Activated naive CD8-positive, alpha-beta T cell treated with anti-CD3 and anti-CD28 coated beads, Interleukin-2, amount 50 U/mL, for 24 hours (primary cell): Measurements from ENCODE around the gene OR4K17.
"Not testable (repeated sequence)": the region's sequence is repeated elsewhere in the genome, so short reads cannot be mapped to it uniquely, and the experiment has no call there.

Experiments
- ATAC-seq: fragments of 150-1000 bp; cut with Tn5 transposase; one replicate; pipeline ENCODE4 v1.10.0; 2021
- DNase-seq: peaks from one replicate; pipeline ENCODE4 v3.0.0; 2021
- H3K27ac Mint-ChIP-seq: one replicate; pipeline ENCODE4 v1.8.0; 2021; ENCODE audit warnings: mild to moderate bottlenecking, mixed read lengths
- H3K27me3 Mint-ChIP-seq: one replicate; pipeline ENCODE4 v1.8.0; 2021; ENCODE audit warnings: mixed read lengths
- H3K36me3 Mint-ChIP-seq: one replicate; pipeline ENCODE4 v1.8.0; 2021; ENCODE audit warnings: low read depth, mixed read lengths
- H3K4me1 Mint-ChIP-seq: one replicate; pipeline ENCODE4 v1.8.0; 2021; ENCODE audit warnings: mixed read lengths
- H3K4me3 Mint-ChIP-seq: one replicate; pipeline ENCODE4 v1.8.0; 2021; ENCODE audit warnings: mild to moderate bottlenecking, moderate library complexity, mixed read lengths
- H3K9me3 Mint-ChIP-seq: one replicate; pipeline ENCODE4 v1.8.0; 2021; ENCODE audit warnings: mixed read lengths

The OR4K17 gene

GRCh38 chr14:20110438-20110837 is at the start of gene OR4K17:
Gene OR4K17, plus strand, starts transcription at chr14:20110739. Its CDS starts 6,761 bp downstream, at chr14:20117500.
- DNase-seq (no peak), ATAC-seq (no peak)
- no peaks in the 10 kb centered on the region for H3K9me3 Mint-ChIP-seq
- H3K36me3 Mint-ChIP-seq = no peaks in the 10 kb centered on the region
- H3K4me1 Mint-ChIP-seq = no peaks in the 10 kb centered on the region
- H3K4me3 Mint-ChIP-seq = no peak within 1 kb of the TSS
- H3K27ac Mint-ChIP-seq = no peak within 1 kb of the TSS
- peaks cover 3% of the 10 kb centered on the region for H3K27me3 Mint-ChIP-seq

GRCh38 chr14:20092050-20092449 is 18.5 kb upstream of the OR4K17 start:
- H3K36me3 Mint-ChIP-seq = no peaks in the 10 kb centered on the region
- no peak for ATAC-seq
- no peaks in the 10 kb centered on the region for H3K9me3 Mint-ChIP-seq
- H3K4me1 Mint-ChIP-seq = no peaks in the 10 kb centered on the region
- no peak overlapping the region for H3K27ac Mint-ChIP-seq
- H3K27me3 Mint-ChIP-seq = no peaks in the 10 kb centered on the region
- no peak overlapping the region for H3K4me3 Mint-ChIP-seq
- DNase-seq = no peak

DNA sequence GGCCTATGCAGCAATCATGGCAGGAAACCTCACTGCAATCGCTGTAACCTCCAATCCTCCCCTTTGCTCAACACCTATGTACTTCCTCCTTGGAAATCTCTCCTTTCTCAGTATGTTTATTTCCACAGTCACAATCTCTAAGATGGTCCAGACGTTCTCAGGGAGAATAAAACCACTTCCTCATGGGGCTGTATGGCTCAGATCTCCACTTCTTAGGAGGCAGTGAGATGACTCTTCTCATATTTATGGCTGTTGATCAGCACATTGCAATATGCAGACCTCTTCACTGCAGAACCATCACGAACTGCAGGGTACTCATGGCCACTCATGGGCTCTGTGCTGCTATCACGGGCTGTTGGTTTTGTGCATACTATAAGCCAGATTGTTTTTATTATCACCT is 17.1 kb upstream of the OR4K17 start:
- DNase-seq = no peak
- Mint-ChIP-seq H3K27me3 (no peaks in the 10 kb centered on the region), H3K4me3 (no peak overlapping the region), H3K36me3 (no peaks in the 10 kb centered on the region), H3K27ac (no peak overlapping the region), H3K4me1 (no peaks in the 10 kb centered on the region), H3K9me3 (no peaks in the 10 kb centered on the region)
- ATAC-seq = no peak

GRCh38 chr14:20098926-20099770 is 11.4 kb upstream of the OR4K17 start:
- H3K4me3 Mint-ChIP-seq, H3K9me3 Mint-ChIP-seq, H3K27ac Mint-ChIP-seq, ATAC-seq, DNase-seq, H3K27me3 Mint-ChIP-seq, H3K4me1 Mint-ChIP-seq, H3K36me3 Mint-ChIP-seq: not testable (repeated sequence)

DNA sequence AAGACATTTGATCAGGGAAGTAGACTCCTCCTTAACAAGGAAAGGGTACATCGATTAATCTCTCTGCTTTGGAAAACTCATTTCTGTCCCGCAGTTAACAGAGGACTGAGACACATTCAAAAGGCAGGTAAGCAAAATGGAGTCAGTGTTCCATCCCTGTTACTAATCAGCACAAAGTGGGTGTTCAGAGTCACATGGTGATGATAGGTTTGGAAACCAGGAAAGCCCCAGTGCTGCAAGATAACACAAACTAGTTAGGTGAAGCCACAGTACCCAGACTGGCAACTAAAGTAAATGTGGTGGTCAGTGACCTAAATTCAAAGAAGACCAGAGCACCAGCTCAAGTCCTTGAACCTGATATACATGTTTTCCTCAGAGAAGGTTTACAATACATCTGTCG is 1.8 kb downstream of the OR4K17 start:
- no peak for DNase-seq
- no peak for ATAC-seq
- Mint-ChIP-seq H3K4me1 (no peaks in the 10 kb centered on the region), H3K36me3 (no peaks in the 10 kb centered on the region), H3K4me3 (no peak overlapping the region), H3K27ac (no peak overlapping the region), H3K27me3 (no peaks in the 10 kb centered on the region), H3K9me3 (peaks cover 2% of the 10 kb centered on the region)

GRCh38 chr14:20116748-20117147 is 6.2 kb downstream of the OR4K17 start:
- Mint-ChIP-seq H3K27ac (no peak overlapping the region), H3K36me3 (no peaks in the 10 kb centered on the region), H3K4me3 (no peak overlapping the region), H3K27me3 (peaks cover 6% of the 10 kb centered on the region), H3K9me3 (peaks cover 31% of the 10 kb centered on the region), H3K4me1 (no peaks in the 10 kb centered on the region)
- ATAC-seq (no peak), DNase-seq (no peak)

DNA sequence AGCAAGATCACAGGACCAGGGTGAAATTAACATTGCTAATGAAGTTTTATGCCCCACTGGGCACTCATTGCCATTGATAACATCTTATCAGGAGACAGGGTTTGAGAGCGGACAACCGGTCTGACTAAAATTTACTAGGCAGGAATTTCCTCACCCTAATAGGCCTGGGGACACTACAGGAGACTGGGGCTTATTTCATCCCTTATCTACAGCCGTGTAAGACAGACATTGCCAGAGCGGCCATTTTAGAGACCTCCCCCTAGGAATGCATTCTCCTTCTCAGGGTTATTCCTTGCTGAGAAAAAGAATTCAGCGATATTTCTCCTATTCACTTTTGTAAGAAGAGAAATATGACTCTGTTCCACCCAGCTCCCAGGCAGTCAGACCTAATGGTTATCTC is 8.3 kb downstream of the OR4K17 start:
- H3K9me3 Mint-ChIP-seq = peaks cover 35% of the 10 kb centered on the region
- H3K4me3 Mint-ChIP-seq = no peak overlapping the region
- no peaks in the 10 kb centered on the region for H3K4me1 Mint-ChIP-seq

GRCh38 chr14:20138520-20138919 is 28.0 kb downstream of the OR4K17 start, which contains the start of gene OR4N5:
Gene OR4N5, plus strand, starts transcription at chr14:20138820. Its CDS starts 4,916 bp downstream, at chr14:20143736.
- DNase-seq = no peak
- Mint-ChIP-seq H3K27ac (no peak within 1 kb of the TSS), H3K9me3 (no peaks in the 10 kb centered on the region), H3K4me1 (no peaks in the 10 kb centered on the region), H3K36me3 (no peaks in the 10 kb centered on the region), H3K27me3 (peaks cover 11% of the 10 kb centered on the region), H3K4me3 (no peak within 1 kb of the TSS)
- no peak for ATAC-seq

More for the DNA sequence above, 8.3 kb downstream of the OR4K17 start:
- Mint-ChIP-seq H3K36me3 (no peaks in the 10 kb centered on the region), H3K27me3 (peaks cover 6% of the 10 kb centered on the region), H3K27ac (no peak overlapping the region)
- DNase-seq = no peak
- ATAC-seq = no peak

DNA sequence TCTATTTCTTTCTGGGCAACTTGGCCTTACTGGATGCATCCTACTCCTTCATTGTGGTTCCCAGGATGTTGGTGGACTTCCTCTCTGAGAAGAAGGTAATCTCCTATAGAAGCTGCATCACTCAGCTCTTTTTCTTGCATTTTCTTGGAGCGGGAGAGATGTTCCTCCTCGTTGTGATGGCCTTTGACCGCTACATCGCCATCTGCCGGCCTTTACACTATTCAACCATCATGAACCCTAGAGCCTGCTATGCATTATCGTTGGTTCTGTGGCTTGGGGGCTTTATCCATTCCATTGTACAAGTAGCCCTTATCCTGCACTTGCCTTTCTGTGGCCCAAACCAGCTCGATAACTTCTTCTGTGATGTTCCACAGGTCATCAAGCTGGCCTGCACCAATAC is 33.4 kb downstream of the OR4K17 start:
- DNase-seq (no peak), ATAC-seq (no peak)
- no peak overlapping the region for H3K4me3 Mint-ChIP-seq
- H3K27ac Mint-ChIP-seq = no peak overlapping the region
- H3K27me3 Mint-ChIP-seq = peaks cover 1% of the 10 kb centered on the region
- H3K9me3 Mint-ChIP-seq = no peaks in the 10 kb centered on the region
- no peaks in the 10 kb centered on the region for H3K4me1 Mint-ChIP-seq
- no peaks in the 10 kb centered on the region for H3K36me3 Mint-ChIP-seq

- H3K4me3 Mint-ChIP-seq = no peak overlapping the region
- H3K36me3 Mint-ChIP-seq = no peaks in the 10 kb centered on the region
- H3K27me3 Mint-ChIP-seq = peaks cover 3% of the 10 kb centered on the region
- no peaks in the 10 kb centered on the region for H3K4me1 Mint-ChIP-seq
- H3K27ac Mint-ChIP-seq = no peak overlapping the region
- DNase-seq (no peak), ATAC-seq (no peak)
- no peaks in the 10 kb centered on the region for H3K9me3 Mint-ChIP-seq
These were observed 34.3 kb downstream of the OR4K17 start for GRCh38 chr14:20144820-20145219.

DNA sequence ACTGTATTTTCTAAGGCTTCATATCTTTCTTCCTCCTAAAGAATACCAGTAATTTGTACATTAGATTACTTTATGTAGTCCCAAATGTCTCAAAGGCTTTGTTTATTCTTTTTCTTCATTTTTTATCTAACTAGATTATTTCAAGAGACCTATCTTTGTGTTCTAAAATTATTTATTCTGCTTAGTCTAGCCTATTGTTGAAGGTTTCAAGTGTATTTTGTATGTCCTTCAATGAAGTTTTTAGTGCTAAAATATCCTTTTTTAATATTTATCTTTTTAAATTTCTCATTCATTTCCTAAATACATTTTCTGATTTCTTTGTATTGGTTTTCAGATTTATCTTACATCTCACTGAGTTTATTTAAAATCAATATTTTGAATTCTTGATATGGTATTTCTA is 53.9 kb downstream of the OR4K17 start:
- Mint-ChIP-seq H3K9me3 (peaks cover 30% of the 10 kb centered on the region), H3K4me1 (no peaks in the 10 kb centered on the region), H3K4me3 (no peak overlapping the region), H3K27ac (no peak overlapping the region), H3K27me3 (peaks cover 5% of the 10 kb centered on the region), H3K36me3 (peaks cover 2% of the 10 kb centered on the region)
- ATAC-seq (no peak), DNase-seq (no peak)

- Mint-ChIP-seq H3K9me3 (peaks cover 22% of the 10 kb centered on the region), H3K27ac (no peak overlapping the region), H3K36me3 (peaks cover 2% of the 10 kb centered on the region), H3K4me1 (no peaks in the 10 kb centered on the region), H3K27me3 (peaks cover 5% of the 10 kb centered on the region), H3K4me3 (no peak overlapping the region)
- DNase-seq (no peak), ATAC-seq (no peak)
These were observed 56.6 kb downstream of the OR4K17 start for GRCh38 chr14:20167091-20167490.

GRCh38 chr14:20169852-20170251 is 59.3 kb downstream of the OR4K17 start:
- not testable (repeated sequence) for H3K27ac Mint-ChIP-seq, H3K4me1 Mint-ChIP-seq, H3K9me3 Mint-ChIP-seq, ATAC-seq, H3K27me3 Mint-ChIP-seq, H3K36me3 Mint-ChIP-seq, DNase-seq, H3K4me3 Mint-ChIP-seq
